Glomerular visceral epithelial cell (primary cell): ENCODE data around the gene SRP14.
"Not testable (repeated sequence)": the region's sequence is repeated elsewhere in the genome, so short reads cannot be mapped to it uniquely, and the experiment has no call there.

Source experiments
- DNase-seq: peaks from one replicate; pipeline ENCODE4 v3.0.0-alpha.2; 2016; ENCODE audit errors: extremely low spot score

Gene SRP14

GRCh38 chr15:40038638-40039543 is at the start of gene SRP14:
Gene SRP14, minus strand, starts transcription at chr15:40039181. Its CDS starts 65 bp downstream, at chr15:40039116.
- peak; percentile 93 for DNase-seq

- no peak for DNase-seq
Observed at GRCh38 chr15:40087991-40088928, 49.3 kb upstream of the SRP14 start.

- DNase-seq, result no peak
Observed at GRCh38 chr15:40087068-40087810, 48.3 kb upstream of the SRP14 start.

- DNase-seq, result no peak
Observed at GRCh38 chr15:40085266-40085665, 46.3 kb upstream of the SRP14 start.

- peak; percentile 84 for DNase-seq
Observed at GRCh38 chr15:40084650-40085049, 45.7 kb upstream of the SRP14 start.

- no peak for DNase-seq
Observed at GRCh38 chr15:40082195-40082883, 43.4 kb upstream of the SRP14 start.

GRCh38 chr15:40081691-40082194 is 42.8 kb upstream of the SRP14 start:
- peak; percentile 63 for DNase-seq

- no peak for DNase-seq
Observed at GRCh38 chr15:40080847-40081246, 41.9 kb upstream of the SRP14 start.

- no peak for DNase-seq
Observed at GRCh38 chr15:40080104-40080503, 41.1 kb upstream of the SRP14 start.

GRCh38 chr15:40079456-40079855 is 40.5 kb upstream of the SRP14 start:
- DNase-seq, result no peak

- no peak for DNase-seq
Observed at GRCh38 chr15:40075298-40076044, 36.5 kb upstream of the SRP14 start.

- not testable (repeated sequence) for DNase-seq
Observed at GRCh38 chr15:40074656-40075055, 35.7 kb upstream of the SRP14 start.

GRCh38 chr15:40073716-40074490 is 34.9 kb upstream of the SRP14 start:
- not testable (repeated sequence) for DNase-seq

GRCh38 chr15:40072216-40072990 is 33.4 kb upstream of the SRP14 start:
- no peak for DNase-seq

- no peak for DNase-seq
Observed at GRCh38 chr15:40070608-40071218, 31.7 kb upstream of the SRP14 start.

GRCh38 chr15:40070166-40070557 is 31.2 kb upstream of the SRP14 start:
- DNase-seq, result no peak

- peak; percentile 98 for DNase-seq
Observed at GRCh38 chr15:40069178-40070165, 30.5 kb upstream of the SRP14 start.
